SKM-1 treated with dmso at 0.1 percent for 144 hours (cell line): ENCODE measurements around the gene TEC.
A peak's percentile ranks its signal among the peaks of the same experiment; 100 is the strongest.
"Not testable (repeated sequence)": the region's sequence is repeated elsewhere in the genome, so short reads cannot be mapped to it uniquely, and the experiment has no call there.

Experiments used
- DNase-seq: peaks from one replicate; lab custom pipeline; 2025; ENCODE audit not compliant: unreplicated experiment; lab: John Stamatoyannopoulos, UW

TEC gene

GRCh38 chr4:48268956-48269860, at the start of gene TEC:
TSS of gene TEC (minus strand) at chr4:48269838. CDS start at chr4:48228614, 41,224 bp downstream.
- DNase-seq: peak; percentile 48

DNA sequence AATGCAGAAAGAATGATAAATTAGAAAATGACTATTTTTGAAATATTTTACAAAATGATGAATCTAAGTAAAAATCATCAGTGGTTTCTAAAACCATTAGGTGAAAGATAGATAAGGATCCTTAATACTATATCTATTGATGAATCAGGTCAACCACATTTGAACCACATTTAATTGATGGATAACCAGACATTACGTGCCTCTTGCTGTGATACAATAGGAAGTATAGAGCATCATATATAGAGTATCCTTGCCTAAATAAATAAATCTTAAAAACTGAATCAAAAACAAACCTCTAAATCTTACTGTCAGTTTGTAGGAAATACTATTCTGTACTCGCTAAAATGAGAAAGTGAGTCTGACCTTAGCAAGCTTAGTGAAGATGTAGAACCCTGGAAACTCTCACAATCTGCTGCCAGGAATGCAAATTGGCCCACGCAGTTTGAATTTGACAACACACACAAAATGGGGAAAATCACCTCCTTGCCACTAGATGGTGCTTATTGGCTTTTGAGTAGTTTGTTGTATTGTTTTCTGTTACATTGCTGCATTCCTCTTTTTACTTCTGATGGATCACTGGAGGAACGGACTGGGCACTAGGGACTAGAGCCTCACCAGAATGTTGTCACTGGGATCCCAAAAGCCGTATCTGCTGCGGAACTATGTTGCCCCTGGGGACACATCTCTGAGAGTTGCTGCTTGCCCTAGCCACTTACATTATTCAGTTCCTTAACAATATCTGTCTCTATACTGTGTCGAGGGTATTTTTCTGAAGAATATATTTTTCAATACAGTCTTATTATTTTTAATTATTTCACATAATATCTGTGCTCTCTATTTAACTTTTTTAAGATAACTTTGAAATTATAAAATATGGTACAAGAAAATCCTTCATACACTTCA, 46.3 kb upstream of the TEC start:
- DNase-seq: peak; percentile 47

DNA sequence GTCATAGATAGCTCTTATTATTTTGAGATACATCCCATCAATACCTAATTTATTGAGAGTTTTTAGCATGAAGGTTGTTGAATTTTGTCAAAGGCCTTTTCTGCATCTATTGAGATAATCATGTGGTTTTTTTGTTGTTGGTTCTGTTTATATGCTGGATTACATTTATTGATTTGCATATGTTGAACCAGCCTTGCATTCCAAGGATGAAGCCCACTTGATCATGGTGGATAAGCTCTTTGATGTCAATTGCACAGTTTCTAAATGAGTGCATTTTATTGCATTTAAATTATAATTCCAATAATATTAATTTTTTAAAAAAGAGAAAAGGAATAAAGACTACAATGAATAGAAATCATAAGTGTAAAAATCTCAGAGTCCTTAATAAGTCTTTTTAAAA, 45.1 kb upstream of the TEC start:
- not testable (repeated sequence) for DNase-seq

DNA sequence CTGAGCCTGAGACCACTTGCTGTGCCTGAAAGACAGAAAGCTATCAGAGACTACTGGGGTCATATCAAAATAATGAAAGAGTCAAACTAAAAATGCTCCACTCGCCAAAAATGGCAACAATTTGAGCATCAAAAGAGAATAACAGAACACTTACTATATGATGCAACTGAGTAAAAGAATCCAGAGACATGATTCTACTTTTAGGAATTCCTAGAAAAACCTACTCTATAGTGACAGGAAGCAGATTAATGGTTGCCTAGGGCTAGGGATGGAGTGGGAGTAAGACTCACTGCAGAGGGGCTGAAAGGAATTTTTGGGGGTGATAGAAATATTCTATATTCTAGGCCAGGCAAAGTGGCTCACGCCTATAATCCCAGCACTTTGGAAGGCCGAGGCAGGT, 42.3 kb upstream of the TEC start:
- no peak for DNase-seq

GRCh38 chr4:48308901-48309300, 39.3 kb upstream of the TEC start:
- DNase-seq: no peak

- no peak for DNase-seq
Measured at GRCh38 chr4:48307528-48307927, 37.9 kb upstream of the TEC start.

DNA sequence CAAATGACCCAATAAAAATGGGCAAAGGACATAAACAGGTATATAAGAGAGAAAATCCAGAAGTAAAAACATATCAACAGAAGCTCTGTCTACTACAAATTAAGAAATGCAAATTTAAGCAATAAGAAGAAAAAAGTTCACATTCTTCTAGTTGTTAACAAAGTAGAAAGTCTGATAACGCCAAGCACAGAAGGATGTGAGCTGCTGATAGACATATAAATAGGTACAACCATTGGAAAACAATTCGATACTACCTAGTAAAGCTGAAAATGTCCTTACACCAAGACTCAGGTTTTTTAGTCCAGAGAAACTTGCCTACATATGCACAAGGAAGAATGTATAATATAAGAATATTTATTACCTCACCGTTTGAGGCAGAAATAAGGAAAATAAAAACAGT, 35.9 kb upstream of the TEC start:
- DNase-seq: no peak

- DNase-seq: no peak
Measured at GRCh38 chr4:48300004-48300403, 30.4 kb upstream of the TEC start.

DNA sequence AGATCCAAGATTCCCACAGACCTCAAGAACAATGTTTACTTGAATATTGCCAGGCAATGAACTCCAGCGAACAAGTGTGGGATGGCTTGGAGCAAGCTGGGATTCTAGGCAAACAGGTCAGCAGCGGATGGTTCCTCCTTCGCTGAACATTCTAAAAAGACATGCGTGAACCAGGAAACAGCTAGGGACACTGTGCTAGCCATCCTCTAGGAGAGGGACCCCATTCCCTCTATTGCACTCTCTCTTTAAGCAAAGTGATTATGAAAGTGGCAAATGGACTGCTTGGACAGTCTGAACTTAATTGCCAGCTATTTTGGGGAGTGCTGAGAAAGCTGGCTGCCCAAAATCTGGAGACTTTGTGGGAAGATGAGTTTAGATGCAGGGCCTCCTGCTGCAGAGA, 29.9 kb upstream of the TEC start:
- DNase-seq: no peak

DNA sequence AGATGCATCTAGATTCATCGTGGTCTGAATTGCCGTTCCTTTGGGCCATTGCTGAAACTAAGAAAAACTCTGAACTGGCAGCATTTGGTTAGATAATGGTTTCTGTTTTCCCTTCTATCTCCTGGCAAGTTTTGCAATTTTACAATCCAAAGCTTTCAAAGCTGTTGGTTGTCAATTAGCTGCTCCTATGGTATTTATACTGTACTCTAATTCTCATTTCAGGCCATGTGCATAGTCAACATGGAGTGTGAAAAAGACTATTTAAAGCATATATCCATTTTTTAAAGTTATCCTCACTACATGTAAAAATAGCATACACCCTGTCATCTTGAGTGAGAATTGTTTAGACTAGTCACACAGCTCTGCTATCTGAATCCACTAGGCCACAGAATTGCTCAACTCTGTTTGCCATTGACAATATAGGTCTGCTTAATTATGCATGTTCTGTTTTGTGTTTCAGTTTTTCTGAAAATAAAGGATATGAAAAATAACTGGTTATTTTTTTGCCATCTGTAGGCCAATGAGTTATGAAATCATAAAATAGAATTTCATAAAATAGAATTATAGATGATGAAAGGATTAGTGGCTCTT, 27.7 kb upstream of the TEC start:
- DNase-seq: no peak

- DNase-seq: no peak
Measured at GRCh38 chr4:48296365-48296764, 26.7 kb upstream of the TEC start.

DNA sequence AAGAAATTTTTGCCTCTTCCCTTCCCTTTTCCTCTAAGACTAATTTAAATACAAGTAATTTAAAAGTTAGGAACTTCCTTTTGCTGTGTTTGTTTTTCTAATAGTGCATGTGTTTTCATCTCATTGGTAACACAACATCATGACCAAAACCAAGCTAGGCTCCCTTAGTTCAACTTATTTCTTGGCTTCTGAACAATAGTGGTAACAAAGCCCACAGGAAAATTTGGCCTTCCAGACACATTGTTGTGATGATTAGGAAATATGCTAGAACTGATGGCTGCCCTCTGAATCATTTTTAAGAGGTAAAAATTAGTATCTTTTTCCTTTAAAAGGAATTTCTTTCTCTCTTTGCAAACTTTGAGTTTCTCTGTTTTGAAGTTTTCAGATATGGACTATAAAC, 25.5 kb upstream of the TEC start:
- no peak for DNase-seq

GRCh38 chr4:48292218-48292790, 22.7 kb upstream of the TEC start:
- DNase-seq: not testable (repeated sequence)

GRCh38 chr4:48290146-48290772, 20.6 kb upstream of the TEC start:
- peak; percentile 30 for DNase-seq

DNA sequence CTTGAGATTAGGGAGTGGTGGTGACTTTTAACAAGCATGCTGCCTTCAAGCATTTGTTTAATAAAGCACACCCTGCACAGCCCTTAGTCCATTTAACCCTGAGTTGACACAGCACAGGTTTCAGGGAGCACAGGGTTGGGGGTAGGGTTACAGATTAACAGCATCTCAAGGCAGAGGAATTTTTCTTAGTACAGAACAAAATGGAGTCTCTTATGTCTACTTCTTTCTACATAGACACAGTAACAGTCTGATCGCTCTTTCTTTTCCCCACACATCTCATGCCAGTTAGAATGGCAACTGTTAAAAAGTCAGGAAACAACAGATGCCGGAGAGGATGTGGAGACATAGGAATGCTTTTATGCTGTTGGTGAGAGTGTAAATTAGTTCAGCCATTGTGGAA, 16.4 kb upstream of the TEC start:
- DNase-seq: not testable (repeated sequence)

DNA sequence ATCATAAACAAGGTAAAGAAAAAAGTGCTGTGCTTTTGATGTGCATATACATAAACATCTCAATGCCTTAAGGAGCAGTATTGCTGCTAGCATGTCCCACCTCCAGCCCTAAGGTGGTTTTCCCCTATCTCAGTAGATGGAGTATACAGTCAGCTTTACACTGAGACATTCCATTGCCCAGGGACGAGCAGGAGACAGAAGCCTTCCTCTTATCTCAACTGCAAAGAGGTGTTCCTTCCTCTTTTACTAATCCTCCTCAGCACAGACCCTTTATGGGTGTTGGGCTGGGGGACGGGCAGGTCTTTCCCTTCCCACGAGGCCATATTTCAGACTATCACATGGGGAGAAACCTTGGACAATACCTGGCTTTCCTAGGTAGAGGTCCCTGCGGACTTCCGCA, 16.0 kb upstream of the TEC start:
- DNase-seq: not testable (repeated sequence)

DNA sequence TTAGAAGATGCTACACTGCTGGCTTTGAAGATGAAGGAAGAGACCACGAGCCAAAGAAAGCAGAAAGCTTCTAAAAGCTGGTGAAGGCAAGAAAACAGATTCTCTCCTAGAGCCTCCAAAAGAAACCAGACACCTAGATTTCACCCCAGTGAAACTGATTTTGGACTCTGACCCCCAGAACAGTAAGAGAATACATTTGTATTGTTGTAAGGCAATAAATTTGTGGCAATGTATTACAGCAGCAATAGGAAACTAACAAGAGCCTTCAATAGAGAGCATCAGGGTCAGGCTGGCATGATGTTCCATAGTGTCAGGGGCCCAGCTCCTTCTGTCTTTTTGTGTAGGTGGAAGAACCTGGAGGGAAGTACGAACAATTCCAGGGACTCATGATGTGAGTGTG, 6.0 kb upstream of the TEC start:
- no peak for DNase-seq

DNA sequence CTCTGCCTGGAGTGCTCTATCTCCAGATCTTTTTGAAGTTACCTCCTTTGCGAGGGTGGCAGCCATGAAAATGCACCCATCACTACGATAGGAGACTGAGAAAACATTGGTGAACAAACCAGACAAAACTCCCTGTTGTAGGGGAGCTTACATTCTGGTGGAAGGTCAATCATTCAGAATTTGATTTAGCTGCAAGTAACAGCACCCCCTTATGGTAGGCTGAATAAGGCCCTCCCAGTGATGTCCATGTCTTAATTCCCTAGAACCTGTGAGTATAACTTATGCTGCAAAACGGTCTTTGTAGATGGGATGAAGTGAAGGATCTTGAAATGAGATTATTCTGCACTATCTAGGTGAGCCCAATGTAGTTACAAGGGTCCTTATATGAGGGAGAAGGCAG, 5.6 kb upstream of the TEC start:
- DNase-seq: peak; percentile 25

- no peak for DNase-seq
Measured at GRCh38 chr4:48271626-48272025, 2.0 kb upstream of the TEC start.

GRCh38 chr4:48270951-48271473, 1.4 kb upstream of the TEC start:
- no peak for DNase-seq

GRCh38 chr4:48270523-48270897, 872 bp upstream of the TEC start:
- no peak for DNase-seq
